Measurements from ENCODE around the gene KCTD19.

DNA sequence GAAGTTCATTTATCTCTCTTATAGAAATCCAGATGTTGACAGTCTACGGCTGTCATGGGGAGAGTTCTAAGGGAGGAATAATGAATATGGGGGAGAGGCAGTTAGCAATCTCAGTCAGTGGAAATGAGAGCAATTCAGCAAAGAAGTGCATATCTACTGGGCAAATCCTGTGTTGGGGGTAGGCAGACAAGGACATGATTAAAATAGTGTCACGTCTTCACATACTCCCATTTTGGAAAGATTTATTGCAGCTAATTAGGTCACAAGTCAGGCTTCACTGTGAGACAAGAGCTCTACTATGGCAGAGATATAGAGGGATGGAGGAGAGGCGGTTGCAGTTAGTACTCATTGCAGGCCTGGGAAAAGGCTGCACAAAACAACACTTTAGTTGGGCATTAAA lies 29.9 kb upstream of the KCTD19 start:
- TF ChIP-seq, protein P1, sequence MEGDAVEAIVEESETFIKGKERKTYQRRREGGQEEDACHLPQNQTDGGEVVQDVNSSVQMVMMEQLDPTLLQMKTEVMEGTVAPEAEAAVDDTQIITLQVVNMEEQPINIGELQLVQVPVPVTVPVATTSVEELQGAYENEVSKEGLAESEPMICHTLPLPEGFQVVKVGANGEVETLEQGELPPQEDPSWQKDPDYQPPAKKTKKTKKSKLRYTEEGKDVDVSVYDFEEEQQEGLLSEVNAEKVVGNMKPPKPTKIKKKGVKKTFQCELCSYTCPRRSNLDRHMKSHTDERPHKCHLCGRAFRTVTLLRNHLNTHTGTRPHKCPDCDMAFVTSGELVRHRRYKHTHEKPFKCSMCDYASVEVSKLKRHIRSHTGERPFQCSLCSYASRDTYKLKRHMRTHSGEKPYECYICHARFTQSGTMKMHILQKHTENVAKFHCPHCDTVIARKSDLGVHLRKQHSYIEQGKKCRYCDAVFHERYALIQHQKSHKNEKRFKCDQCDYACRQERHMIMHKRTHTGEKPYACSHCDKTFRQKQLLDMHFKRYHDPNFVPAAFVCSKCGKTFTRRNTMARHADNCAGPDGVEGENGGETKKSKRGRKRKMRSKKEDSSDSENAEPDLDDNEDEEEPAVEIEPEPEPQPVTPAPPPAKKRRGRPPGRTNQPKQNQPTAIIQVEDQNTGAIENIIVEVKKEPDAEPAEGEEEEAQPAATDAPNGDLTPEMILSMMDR (conservative IDR thresholded peaks at IDR 0.05): no peak
- TF ChIP-seq EZH2 (IDR thresholded peaks at IDR 0.05; ENCODE audit: low read depth): no peak

All from PC-9 (cell line).